Colonic mucosa (tissue), 4 donors: ENCODE results near the gene TYW1. TPM values are rescaled to one million over a fixed set of nuclear protein-coding genes. Genes with fewer than 3 reads are reported as not detected.
"Not testable (repeated sequence)": the region's sequence is repeated elsewhere in the genome, so short reads cannot be mapped to it uniquely, and the experiment has no call there.

ENCODE experiments used
- DNase-seq: peaks from one replicate; pipeline ENCODE4 v3.0.0-alpha.2; 2020
- H3K27ac ChIP-seq: fragments of 200-600 bp; one replicate; pipeline ENCODE4 v1.8.0; 2021
- H3K27me3 ChIP-seq: fragments of 200-600 bp; one replicate; pipeline ENCODE4 v1.8.0; 2021
- H3K36me3 ChIP-seq: fragments of 200-600 bp; one replicate; pipeline ENCODE4 v1.8.0; 2021
- H3K4me1 ChIP-seq: fragments of 200-600 bp; one replicate; pipeline ENCODE4 v1.8.0; 2021; ENCODE audit warnings: mild to moderate bottlenecking
- H3K4me3 ChIP-seq: fragments of 200-600 bp; one replicate; pipeline ENCODE4 v1.8.0; 2021
- H3K9ac ChIP-seq, 2 donors: one replicate each; pipeline ENCODE4 v1.7.0; 2013; ENCODE audit warnings: control low read depth in 2 of 2, low read depth in 2 of 2, low read length in 2 of 2
- H3K9me3 ChIP-seq: fragments of 200-600 bp; one replicate; pipeline ENCODE4 v1.8.0; 2021
- intact Hi-C: fragments of 100-400 bp; cut with DNase I; formaldehyde crosslinking; loops from one replicate; pipeline ENCODE4 v1.14.1; 2022
- total RNA-seq, 2 donors: library from RNA; stranded (reverse); fragmentation: NEBNext Ultra II Directional in 1 of 2; extraction: Animal tissue kit (Norgen Biotek cat#: 25700) in 1 of 2; gene quantifications; one replicate each; pipeline ENCODE4 v1.2.1, GENCODE V29; 2021
- TF ChIP-seq, protein P1 (sequence below): fragments of 200-600 bp; IDR thresholded peaks from one replicate; pipeline ENCODE4 v1.8.0; 2022; ENCODE audit warnings: antibody characterized with exemption, mild to moderate bottlenecking
- donor health status: healthy.
- donor health status: DM: no; HTN: no; CAD: no.
- donor health status: DM: no; HTN: no; CAD: no.

The TYW1 gene
- total RNA-seq, 2 donors from 2014 or later, result 15.5 to 16.2 TPM

GRCh38 chr7:67018940-67019339, 22.3 kb downstream of the TYW1 start:
- Histone ChIP-seq H3K27ac (no peak overlapping the region), H3K4me3 (no peak overlapping the region), H3K9ac (no peak overlapping the region), H3K27me3 (no peaks in the 10 kb centered on the region), H3K4me1 (no peaks in the 10 kb centered on the region), H3K36me3 (peaks cover 6% of the 10 kb centered on the region), H3K9me3 (no peaks in the 10 kb centered on the region)
- DNase-seq, result no peak
- TF ChIP-seq, protein P1, sequence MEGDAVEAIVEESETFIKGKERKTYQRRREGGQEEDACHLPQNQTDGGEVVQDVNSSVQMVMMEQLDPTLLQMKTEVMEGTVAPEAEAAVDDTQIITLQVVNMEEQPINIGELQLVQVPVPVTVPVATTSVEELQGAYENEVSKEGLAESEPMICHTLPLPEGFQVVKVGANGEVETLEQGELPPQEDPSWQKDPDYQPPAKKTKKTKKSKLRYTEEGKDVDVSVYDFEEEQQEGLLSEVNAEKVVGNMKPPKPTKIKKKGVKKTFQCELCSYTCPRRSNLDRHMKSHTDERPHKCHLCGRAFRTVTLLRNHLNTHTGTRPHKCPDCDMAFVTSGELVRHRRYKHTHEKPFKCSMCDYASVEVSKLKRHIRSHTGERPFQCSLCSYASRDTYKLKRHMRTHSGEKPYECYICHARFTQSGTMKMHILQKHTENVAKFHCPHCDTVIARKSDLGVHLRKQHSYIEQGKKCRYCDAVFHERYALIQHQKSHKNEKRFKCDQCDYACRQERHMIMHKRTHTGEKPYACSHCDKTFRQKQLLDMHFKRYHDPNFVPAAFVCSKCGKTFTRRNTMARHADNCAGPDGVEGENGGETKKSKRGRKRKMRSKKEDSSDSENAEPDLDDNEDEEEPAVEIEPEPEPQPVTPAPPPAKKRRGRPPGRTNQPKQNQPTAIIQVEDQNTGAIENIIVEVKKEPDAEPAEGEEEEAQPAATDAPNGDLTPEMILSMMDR, result no peak
- intact Hi-C loops, result no loop called here

DNA sequence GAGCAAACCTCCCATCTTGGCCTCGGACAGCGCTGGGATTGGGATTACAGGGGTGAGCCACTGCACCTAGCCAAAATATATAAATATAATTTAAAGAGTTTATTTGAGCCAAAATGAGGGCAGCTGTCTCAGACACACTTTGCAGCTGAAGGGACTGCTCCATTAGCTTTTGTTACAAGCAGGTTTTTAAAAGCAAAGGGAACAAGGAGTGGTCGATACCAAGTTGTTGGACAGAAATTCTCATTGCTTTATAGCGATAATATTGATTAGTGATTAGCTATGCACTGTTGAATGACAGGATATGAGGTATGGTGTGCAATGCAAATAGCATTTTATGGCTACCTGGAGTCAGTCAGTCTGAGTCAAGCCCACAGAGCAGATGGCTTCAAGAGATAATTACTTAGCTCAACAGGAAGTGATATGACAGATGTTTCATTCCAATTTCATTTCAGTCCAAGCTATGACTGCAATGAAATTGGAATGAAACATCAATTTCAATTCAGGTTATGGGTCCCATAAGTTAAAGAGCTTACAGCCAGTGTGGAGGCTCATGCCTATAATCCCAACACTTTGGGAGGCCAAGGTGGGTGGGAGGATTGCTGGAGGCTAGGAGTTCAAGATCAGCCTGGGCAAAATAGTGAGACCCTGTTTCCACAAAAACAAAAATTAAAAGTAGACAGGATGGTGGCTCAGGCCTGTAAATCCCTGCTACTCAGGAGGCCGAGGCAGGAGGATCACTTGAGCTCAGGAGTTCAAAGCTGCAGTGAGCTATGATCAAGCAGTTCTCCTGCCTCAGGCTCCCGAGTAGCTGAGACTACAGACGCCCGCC, 23.1 kb downstream of the TYW1 start:
- no peaks in the 10 kb centered on the region for H3K4me1 ChIP-seq
- peaks cover 6% of the 10 kb centered on the region for H3K36me3 ChIP-seq
- intact Hi-C loops, result no loop called here
- DNase-seq, result no peak
- TF ChIP-seq, protein P1, result no peak
- no peaks in the 10 kb centered on the region for H3K9me3 ChIP-seq
- no peak overlapping the region for H3K9ac ChIP-seq
- no peak overlapping the region for H3K4me3 ChIP-seq
- H3K27ac ChIP-seq, result peak overlapping the region; percentile 26
- no peaks in the 10 kb centered on the region for H3K27me3 ChIP-seq

DNA sequence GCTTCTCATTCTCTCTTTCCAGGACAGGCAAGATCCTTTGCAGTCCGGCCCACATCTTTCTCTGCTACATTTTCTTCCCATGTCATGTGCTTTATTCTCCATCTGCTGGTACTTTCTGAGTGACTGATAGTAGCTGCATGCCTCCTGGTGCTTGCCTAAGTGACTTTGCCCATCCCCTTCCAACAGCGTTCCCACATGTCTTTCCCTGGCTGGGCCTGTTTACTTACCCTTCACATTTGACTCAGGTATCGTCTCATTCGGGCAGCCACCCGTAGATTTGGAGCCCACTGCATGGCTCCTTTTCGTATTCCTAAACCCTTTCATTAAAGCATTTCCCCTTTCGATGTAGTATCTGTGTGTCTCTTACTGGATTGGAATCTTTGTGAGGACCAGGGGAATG, 24.6 kb downstream of the TYW1 start:
- intact Hi-C loops, result no loop called here

DNA sequence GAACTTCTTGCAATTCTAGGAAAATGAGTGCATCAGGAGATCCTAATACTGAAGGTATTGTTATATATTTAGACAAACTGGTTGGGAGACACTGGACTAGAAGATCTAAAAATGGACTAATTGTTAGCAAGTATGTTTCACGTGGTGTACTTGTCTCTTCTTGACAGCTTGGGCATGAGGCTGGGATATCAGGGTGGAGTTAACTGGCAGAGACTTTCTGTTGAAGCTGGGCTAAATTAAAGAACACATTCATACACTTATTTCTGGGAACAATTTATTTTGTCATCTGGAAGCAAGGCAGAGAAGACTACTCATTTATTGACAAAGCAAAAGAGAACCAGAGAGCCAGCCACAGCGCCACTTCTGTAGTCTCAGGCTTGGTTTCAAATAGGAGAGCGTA, 25.9 kb downstream of the TYW1 start:
- TF ChIP-seq, protein P1, result no peak
- no peak overlapping the region for H3K27ac ChIP-seq
- no peaks in the 10 kb centered on the region for H3K4me1 ChIP-seq
- peaks cover 6% of the 10 kb centered on the region for H3K36me3 ChIP-seq
- no peaks in the 10 kb centered on the region for H3K27me3 ChIP-seq
- H3K9ac ChIP-seq, result no peak overlapping the region
- no peak for DNase-seq
- H3K9me3 ChIP-seq, result no peaks in the 10 kb centered on the region
- intact Hi-C loops, result no loop called here
- H3K4me3 ChIP-seq, result no peak overlapping the region

More for the DNA sequence above, 24.6 kb downstream of the TYW1 start:
- H3K27ac ChIP-seq, result no peak overlapping the region
- H3K4me3 ChIP-seq, result no peak overlapping the region
- H3K27me3 ChIP-seq, result no peaks in the 10 kb centered on the region
- peaks cover 6% of the 10 kb centered on the region for H3K36me3 ChIP-seq
- H3K4me1 ChIP-seq, result no peaks in the 10 kb centered on the region
- H3K9ac ChIP-seq, result no peak overlapping the region
- no peaks in the 10 kb centered on the region for H3K9me3 ChIP-seq
- TF ChIP-seq, protein P1, result no peak
- no peak for DNase-seq

DNA sequence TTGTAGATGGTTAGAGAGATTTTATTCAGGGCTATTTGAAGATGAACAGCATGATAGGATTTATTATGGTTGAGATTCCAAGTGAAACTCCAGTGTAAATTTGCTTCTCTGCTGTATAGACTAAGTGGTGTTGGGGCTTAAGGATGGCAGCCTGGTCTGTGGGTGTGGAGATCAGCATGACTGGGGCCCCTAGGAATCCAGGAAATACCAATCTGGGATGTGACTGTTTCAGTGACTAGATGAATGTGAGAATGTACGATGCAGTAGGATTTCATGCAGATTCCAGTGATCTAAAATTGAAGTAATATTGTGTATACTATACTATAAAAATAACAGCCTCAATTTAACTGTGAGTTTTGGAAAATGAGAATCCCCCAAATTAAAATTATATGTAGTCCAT, 28.8 kb downstream of the TYW1 start:
- H3K27me3 ChIP-seq, H3K9me3 ChIP-seq, H3K36me3 ChIP-seq, H3K4me3 ChIP-seq, DNase-seq, H3K9ac ChIP-seq, H3K27ac ChIP-seq, H3K4me1 ChIP-seq, intact Hi-C loops: not testable (repeated sequence)

DNA sequence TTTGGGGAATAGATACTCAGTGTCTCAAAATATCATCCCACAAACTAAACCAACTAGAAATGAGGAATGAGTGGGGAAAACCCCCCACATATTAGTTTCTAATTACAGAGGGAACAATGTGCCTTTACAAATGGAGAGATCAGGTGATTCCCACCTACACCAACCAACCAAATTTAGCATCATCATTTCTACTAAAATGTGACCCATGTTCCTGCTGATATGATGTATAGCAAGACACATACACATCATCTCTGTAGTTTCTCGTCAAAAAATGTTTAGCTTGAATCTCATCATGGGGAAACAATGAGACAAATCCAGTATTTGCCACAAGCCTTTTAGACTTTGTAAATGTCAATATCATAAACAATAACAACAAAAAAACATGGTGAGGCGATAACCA, 35.1 kb downstream of the TYW1 start:
- H3K36me3 ChIP-seq, H3K27me3 ChIP-seq, H3K27ac ChIP-seq, H3K9ac ChIP-seq, H3K4me1 ChIP-seq, DNase-seq, intact Hi-C loops, H3K4me3 ChIP-seq, H3K9me3 ChIP-seq: not testable (repeated sequence)
